Measurements from ENCODE around the gene ADGRL3.

ADGRL3 gene

DNA sequence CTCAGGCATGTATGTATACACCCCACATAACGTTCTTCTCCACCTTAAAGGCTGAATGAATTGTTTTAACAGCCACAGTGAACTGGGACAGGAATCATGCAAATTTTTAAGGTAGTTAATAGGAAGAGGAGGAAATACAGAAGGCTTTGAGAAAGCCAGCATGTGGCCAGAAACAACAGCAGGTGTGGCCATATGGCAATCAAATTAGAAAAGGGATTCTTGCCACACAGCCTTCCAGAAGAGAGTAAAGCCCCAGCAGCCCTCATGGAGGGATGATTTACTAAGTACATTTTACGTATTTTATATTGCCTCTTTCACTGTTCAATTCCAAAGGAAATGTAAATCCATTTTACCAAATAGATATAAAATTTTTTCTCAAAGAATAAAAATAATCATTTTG is 792.2 kb downstream of the ADGRL3 start:
- no peak for DNase-seq (ENCODE audit: low read depth, low spot score)

DNA sequence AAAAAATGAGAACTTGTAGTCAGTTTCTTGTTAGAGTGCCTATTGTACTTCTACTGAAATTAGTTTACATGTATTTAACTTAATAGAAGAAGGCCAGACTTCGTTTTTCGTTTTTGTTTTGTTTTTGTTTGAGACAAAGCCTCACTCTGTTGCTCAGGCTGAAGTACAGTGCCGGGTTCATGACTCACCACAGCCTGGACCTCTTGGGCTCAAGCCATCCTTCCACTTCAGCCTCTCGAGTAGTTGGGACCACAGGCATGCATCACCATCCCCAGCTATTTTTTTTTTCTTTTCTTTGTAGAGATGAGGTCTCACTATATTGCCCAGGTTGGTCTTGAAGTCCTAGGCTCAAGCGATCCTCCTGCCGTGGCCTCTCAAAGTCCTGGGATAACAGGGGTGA is 793.9 kb downstream of the ADGRL3 start:
- DNase-seq (ENCODE audit: low read depth, low spot score): no peak

DNA sequence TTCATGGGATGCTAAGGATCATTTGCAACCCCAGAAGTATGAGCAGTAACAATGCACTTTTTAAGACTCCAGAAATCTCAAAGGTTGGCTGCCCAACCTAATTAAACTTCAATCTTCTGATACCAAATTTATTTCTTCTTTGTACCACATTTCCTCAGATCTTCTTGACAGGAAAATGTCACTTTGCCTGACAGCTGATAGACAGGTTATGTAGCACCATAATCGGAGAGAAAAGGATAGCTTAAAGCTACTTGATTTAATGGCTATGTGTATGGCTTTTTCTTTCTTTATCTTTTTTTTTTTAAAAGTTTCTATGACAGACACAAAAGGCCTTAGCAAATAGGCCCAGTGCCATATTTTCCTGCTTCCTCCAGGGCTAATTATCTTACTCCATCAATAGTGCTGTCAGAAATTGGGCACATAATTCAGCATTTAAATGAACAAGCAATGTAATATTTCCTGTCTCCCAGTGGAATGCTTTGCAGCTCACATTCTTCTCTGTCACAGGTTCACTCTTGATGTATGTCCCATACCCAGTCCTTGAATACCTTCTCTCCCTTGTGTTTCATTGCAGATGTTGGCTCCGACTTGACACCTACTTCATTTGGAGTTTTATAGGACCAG is 795.7 kb downstream of the ADGRL3 start:
- no peak for DNase-seq (ENCODE audit: low read depth, low spot score)

GRCh38 chr4:61996943-61997342 is 796.8 kb downstream of the ADGRL3 start:
- no peak for DNase-seq (ENCODE audit: low read depth, low spot score)

- no peak for DNase-seq (ENCODE audit: low read depth, low spot score)
Observed at GRCh38 chr4:61997831-61998230, 797.7 kb downstream of the ADGRL3 start.

DNA sequence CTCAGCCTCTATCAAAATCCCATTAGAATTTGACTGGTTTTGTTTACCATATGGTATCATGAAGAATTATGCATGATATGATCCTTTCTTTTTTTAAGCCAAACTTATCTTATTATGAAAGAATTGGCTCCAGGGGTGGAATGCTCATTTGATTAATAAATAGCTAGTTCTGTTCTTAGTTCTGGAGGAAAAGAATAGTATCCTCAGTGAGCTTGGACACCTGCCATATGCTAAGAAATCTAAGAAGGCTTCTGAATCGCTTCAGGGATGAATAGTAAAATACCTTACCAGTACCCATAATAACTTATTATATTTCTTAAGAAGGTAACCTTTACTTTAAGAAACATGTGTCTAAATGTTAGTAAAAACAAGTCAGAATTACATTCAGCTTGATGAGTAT is 803.6 kb downstream of the ADGRL3 start:
- no peak for DNase-seq (ENCODE audit: low read depth, low spot score)

DNA sequence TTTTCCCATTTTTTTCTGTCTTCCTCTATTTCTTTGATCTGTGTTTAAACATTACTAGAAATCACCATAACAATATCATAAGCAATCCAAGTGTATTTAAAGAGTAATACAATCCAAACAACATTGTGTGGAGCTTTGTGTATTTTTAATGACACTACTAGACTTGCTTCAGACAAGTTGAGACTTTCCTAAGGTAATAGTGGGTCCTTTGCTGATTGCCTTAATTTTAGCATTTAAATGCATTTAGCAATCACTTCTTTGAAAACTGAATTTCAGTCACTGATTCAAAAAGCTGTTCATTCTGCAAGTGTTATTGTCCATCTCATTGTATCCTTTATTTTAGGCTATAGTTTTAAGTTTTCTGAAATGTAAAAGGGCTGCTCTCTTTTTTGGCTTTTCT is 804.8 kb downstream of the ADGRL3 start:
- no peak for DNase-seq (ENCODE audit: low read depth, low spot score)

DNA sequence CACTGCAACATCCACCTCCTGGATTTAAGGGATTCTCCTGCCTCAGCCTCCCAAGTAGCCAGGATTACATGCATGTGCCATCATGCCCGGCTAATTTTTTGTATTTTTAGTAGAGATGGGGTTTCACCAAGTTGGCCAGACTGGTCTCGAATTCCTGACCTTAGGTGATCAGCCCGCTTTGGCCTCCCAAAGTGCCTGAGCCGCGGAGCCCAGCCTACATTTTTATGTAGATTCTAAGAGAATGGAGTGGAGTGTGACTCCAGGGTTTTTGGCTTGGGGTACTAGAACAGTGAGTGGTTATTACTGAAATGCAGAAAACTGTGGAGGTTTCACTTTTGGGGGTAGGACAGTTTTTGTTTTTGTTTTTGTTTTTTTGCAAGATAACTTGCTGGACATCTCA is 806.0 kb downstream of the ADGRL3 start:
- DNase-seq (ENCODE audit: low read depth, low spot score): no peak

DNA sequence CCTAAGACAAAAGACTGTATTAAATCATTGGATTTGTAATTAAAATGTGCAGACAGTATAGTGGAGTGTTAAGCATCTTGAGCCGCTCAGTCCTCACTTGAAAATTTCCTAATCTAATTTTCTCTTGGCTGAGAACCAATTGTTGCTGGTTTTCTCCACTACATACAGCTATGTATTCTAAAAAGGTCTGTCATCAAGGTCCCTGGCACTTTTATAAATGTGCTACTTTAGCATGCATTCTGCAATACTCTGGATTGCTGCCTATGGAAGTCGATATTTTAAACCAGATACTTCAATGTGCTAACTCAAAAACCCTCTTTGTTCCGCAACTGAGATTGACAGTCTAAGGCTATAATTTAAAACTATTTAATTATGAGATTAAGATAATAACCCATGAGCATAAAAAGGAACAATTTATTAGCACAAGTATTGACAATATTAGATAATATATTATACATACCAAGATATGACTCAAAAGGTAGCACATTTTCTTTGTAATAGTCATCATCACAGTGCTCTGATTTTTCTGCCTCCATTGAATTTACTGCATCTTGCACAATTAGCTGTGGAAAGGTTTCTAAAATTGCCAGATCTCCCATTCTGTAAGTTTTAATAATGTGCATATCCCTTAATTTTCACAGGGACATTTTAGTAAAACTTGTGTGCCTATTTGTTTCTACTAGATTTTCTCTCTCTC is 815.1 kb downstream of the ADGRL3 start:
- no peak for DNase-seq (ENCODE audit: low read depth, low spot score)

GRCh38 chr4:62018537-62018936 is 818.4 kb downstream of the ADGRL3 start:
- no peak for DNase-seq (ENCODE audit: low read depth, low spot score)

- DNase-seq (ENCODE audit: low read depth, low spot score): no peak
Observed at GRCh38 chr4:62023633-62024032, 823.5 kb downstream of the ADGRL3 start.

- DNase-seq (ENCODE audit: low read depth, low spot score): no peak
Observed at GRCh38 chr4:62028745-62029144, 828.6 kb downstream of the ADGRL3 start.

DNA sequence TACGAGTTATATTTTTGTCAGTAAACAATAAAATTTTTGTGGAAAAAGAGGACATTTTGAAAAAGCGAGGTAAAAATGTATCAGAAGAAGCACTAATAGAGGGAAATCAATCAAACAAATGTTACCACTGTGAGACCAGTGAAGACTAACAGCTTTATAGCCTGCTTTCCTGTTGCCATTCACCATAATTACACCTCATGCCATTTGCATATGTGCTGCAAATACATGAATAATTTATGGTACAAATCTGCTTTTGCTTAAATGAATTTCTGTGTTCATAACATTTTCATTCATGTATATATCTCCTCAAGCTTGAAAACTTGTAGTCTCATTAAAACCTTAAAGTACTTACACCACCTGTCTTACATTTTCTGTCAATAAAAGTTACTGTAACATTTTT is 830.8 kb downstream of the ADGRL3 start:
- DNase-seq (ENCODE audit: low read depth, low spot score): no peak

DNA sequence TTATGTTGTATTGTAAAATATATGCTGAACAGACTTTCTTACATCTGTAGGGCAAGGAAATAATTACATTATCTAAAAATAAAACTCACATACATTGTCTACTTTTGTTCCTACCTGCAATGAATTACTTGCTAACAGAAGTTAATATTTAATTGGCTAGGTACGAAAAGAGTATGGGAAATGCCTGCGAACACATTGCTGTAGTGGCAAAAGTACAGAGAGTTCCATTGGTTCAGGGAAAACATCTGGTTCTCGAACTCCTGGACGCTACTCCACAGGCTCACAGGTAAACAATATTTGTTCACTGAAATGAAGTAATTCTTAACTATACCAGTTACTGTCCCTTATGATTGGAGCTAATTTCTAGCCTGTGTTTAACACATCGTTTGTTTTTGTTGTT is 837.4 kb downstream of the ADGRL3 start:
- no peak for DNase-seq (ENCODE audit: low read depth, low spot score)

DNA sequence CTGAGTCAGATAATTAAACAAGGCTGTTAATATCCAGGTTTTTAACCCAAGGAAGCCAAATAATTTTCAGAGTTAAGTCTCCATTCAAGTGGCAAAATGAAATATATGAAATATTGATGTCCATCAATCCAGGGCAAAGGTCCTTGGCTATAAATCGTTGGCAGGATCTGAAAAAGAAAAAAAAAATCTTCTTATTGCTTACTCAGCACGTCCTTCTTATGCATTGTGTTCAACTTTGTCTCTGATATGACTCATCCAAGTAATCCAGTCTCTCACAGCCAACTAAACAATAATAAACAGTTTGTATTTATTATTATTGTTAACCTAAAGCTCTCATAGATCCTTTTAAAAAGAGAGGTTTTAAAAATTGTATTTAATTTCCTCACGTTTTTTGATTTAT is 851.2 kb downstream of the ADGRL3 start:
- DNase-seq (ENCODE audit: low read depth, low spot score): no peak

GRCh38 chr4:62053974-62054373 is 853.8 kb downstream of the ADGRL3 start:
- no peak for DNase-seq (ENCODE audit: low read depth, low spot score)

DNA sequence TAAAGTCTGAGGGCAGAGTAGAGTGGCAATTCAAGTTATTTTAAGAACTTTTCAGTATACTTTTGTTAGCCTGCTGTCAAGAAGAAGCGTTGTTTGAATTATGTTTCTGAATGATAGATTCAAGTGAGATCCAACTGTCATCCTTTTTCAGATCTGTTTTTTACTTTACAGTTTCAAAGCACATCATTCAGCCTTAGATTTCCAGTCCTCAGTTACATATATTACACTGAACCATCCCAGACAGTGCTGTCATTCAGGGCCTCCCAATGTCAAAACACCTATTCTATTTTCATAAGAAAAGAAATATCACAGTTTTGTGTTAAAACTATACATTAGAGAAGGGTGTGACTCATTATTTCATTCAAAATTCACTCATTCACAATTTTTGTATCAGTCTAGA is 856.9 kb downstream of the ADGRL3 start:
- no peak for DNase-seq (ENCODE audit: low read depth, low spot score)

DNA sequence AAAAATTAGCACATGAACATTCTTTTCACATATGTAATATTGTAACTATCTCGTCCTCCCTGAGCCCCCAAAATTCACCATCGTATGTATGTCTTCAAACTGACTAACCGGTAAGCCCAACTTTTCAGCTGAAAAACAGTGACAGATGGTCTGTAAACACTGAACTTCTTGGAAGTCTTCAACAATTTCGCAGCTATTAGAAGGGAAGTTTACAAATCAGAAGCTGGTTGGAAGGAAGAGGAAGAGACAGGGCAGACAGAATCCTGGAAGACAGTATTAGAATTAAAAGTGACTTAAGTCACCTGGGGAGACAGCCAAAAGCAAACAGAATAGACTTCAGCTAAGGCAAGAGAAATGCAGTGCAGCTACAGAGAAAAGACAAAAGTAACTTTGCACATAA is 858.4 kb downstream of the ADGRL3 start:
- no peak for DNase-seq (ENCODE audit: low read depth, low spot score)

DNA sequence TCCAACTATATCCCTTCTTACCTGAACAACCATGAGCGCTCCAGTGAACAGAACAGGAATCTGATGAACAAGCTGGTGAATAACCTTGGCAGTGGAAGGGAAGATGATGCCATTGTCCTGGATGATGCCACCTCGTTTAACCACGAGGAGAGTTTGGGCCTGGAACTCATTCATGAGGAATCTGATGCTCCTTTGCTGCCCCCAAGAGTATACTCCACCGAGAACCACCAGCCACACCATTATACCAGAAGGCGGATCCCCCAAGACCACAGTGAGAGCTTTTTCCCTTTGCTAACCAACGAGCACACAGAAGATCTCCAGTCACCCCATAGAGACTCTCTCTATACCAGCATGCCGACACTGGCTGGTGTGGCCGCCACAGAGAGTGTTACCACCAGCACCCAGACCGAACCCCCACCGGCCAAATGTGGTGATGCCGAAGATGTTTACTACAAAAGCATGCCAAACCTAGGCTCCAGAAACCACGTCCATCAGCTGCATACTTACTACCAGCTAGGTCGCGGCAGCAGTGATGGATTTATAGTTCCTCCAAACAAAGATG is 870.2 kb downstream of the ADGRL3 start:
- DNase-seq (ENCODE audit: low read depth, low spot score): no peak

- no peak for DNase-seq (ENCODE audit: low read depth, low spot score)
Observed at GRCh38 chr4:62075089-62075488, 875.0 kb downstream of the ADGRL3 start.

DNA sequence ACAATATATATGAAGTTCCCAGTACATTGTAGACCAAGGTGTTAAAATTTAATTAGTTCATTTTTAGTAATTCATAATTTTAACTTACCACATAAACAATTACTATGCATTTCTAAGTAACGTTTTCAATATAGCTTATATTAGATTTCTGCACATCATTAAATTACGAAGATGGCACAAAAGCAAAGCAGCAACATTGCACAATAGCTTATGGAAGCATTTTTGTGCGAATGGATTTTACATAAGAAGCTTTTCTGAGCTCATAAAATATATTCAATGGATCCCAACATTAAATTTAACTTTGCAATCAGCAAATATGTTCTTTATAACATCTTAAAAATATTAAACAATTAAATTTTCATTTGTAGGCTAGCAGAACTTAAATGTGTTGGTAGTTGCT is 875.4 kb downstream of the ADGRL3 start:
- no peak for DNase-seq (ENCODE audit: low read depth, low spot score)

GRCh38 chr4:62077406-62077805 is 877.3 kb downstream of the ADGRL3 start:
- no peak for DNase-seq (ENCODE audit: low read depth, low spot score)

DNA sequence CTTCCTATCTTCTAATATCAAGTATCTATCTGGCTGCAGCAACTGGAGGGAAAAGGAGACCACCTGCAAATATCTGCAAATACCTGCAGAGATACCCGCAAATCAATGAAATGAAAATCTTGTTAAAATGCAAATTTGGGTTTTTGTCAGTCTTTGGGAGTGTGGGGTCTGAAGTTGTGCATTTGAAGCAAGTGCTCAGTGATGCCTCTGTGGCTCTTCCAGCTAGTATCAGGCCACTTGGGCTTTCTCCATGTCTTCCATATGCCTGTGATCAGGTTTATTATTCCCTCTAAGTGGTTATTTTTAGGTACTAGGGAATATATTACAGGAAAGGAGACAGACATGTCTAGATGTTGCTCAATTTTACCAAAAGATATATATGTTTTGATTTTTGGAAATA is 880.3 kb downstream of the ADGRL3 start:
- DNase-seq (ENCODE audit: low read depth, low spot score): no peak

All from activated CD4-positive, CD25-positive, alpha-beta regulatory T cell treated with anti-CD3 and anti-CD28 coated beads, Interleukin-2, amount 50 U/mL, for 16 hours (primary cell).